IgD-negative memory B cell (primary cell): ENCODE results near the gene DAAM1. TPM values are rescaled to one million over a fixed set of nuclear protein-coding genes. Genes with fewer than 3 reads are reported as not detected.
A peak's percentile ranks its signal among the peaks of the same experiment; 100 is the strongest.

Experiments
- H3K27ac Mint-ChIP-seq, 3 donors: one replicate each; pipeline ENCODE4 v1.8.0; 2020 to 2022; ENCODE audit warnings: mild to moderate bottlenecking in 3 of 3, mixed read lengths in 3 of 3, moderate library complexity in 1 of 3
- H3K27me3 Mint-ChIP-seq: one replicate; pipeline ENCODE4 v1.8.0; 2021; ENCODE audit warnings: mixed read lengths
- H3K36me3 Mint-ChIP-seq: one replicate; pipeline ENCODE4 v1.8.0; 2020; ENCODE audit warnings: mild to moderate bottlenecking, mixed read lengths
- H3K4me1 Mint-ChIP-seq, 3 donors: one replicate each; pipeline ENCODE4 v1.8.0; 2020 to 2022; ENCODE audit warnings: mixed read lengths in 3 of 3, mild to moderate bottlenecking in 1 of 3
- H3K4me3 Mint-ChIP-seq, 4 donors: one replicate each; pipeline ENCODE4 v1.8.0; 2020 to 2022; ENCODE audit warnings: mild to moderate bottlenecking in 4 of 4, mixed read lengths in 4 of 4, moderate library complexity in 3 of 4
- H3K9me3 Mint-ChIP-seq, 3 donors: one replicate each; pipeline ENCODE4 v1.8.0; 2020 to 2021; ENCODE audit warnings: mixed read lengths in 3 of 3, mild to moderate bottlenecking in 1 of 3
- polyA plus RNA-seq: library from polyadenylated mRNA; unstranded; fragments of 300-500 nt; fragmentation: Illumina TruSeq; gene quantifications from one replicate; pipeline ENCODE4 v1.2.3, GENCODE V29; 2021

DAAM1 gene
- polyA plus RNA-seq, 1 donor from 2014 or later, result 42.2 TPM

GRCh38 chr14:59359431-59360124 lies 171.1 kb downstream of the DAAM1 start:
- Mint-ChIP-seq H3K4me3 (peak overlapping the region; percentile 54 to 89 (median 66)), H3K27ac (peak overlapping the region in 2 of 3 donors; percentile 59 to 71), H3K4me1 (peaks cover 56 to 79% (median 76%) of the 10 kb centered on the region in 3 donors), H3K9me3 (no peaks in the 10 kb centered on the region), H3K27me3 (no peaks in the 10 kb centered on the region), H3K36me3 (peaks cover 11% of the 10 kb centered on the region)

GRCh38 chr14:59360233-59360632 lies 171.8 kb downstream of the DAAM1 start:
- H3K27me3 Mint-ChIP-seq, result no peaks in the 10 kb centered on the region
- no peaks in the 10 kb centered on the region for H3K9me3 Mint-ChIP-seq
- H3K36me3 Mint-ChIP-seq, result peaks cover 16% of the 10 kb centered on the region
- H3K4me1 Mint-ChIP-seq, result peaks cover 52 to 75% (median 72%) of the 10 kb centered on the region in 3 donors
- peak overlapping the region; percentile 54 to 89 (median 70) for H3K4me3 Mint-ChIP-seq
- H3K27ac Mint-ChIP-seq, result peak overlapping the region in 1 of 3 donors; percentile 71

- Mint-ChIP-seq H3K27ac (peak overlapping the region in 2 of 3 donors; percentile 35 to 71), H3K4me1 (peaks cover 47 to 71% (median 65%) of the 10 kb centered on the region in 3 donors), H3K27me3 (no peaks in the 10 kb centered on the region), H3K4me3 (peak overlapping the region; percentile 16 to 80 (median 74)), H3K9me3 (no peaks in the 10 kb centered on the region), H3K36me3 (peaks cover 17% of the 10 kb centered on the region)
Observed at GRCh38 chr14:59360923-59361794, 172.7 kb downstream of the DAAM1 start.

GRCh38 chr14:59362513-59362912 lies 174.0 kb downstream of the DAAM1 start:
- H3K27me3 Mint-ChIP-seq, result no peaks in the 10 kb centered on the region
- peak overlapping the region in 1 of 3 donors; percentile 23 for H3K27ac Mint-ChIP-seq
- H3K36me3 Mint-ChIP-seq, result peaks cover 20% of the 10 kb centered on the region
- no peaks in the 10 kb centered on the region for H3K9me3 Mint-ChIP-seq
- peak overlapping the region in 2 of 4 donors; percentile 8 to 18 for H3K4me3 Mint-ChIP-seq
- H3K4me1 Mint-ChIP-seq, result peaks cover 34 to 58% (median 52%) of the 10 kb centered on the region in 3 donors

- peaks cover 24 to 51% (median 43%) of the 10 kb centered on the region in 3 donors for H3K4me1 Mint-ChIP-seq
- H3K9me3 Mint-ChIP-seq, result no peaks in the 10 kb centered on the region
- no peaks in the 10 kb centered on the region for H3K27me3 Mint-ChIP-seq
- no peak overlapping the region for H3K27ac Mint-ChIP-seq
- peaks cover 20% of the 10 kb centered on the region for H3K36me3 Mint-ChIP-seq
- H3K4me3 Mint-ChIP-seq, result peak overlapping the region in 1 of 4 donors; percentile 72
Observed at GRCh38 chr14:59363531-59364226, 175.2 kb downstream of the DAAM1 start.

- peak overlapping the region in 1 of 3 donors; percentile 35 for H3K27ac Mint-ChIP-seq
- H3K4me3 Mint-ChIP-seq, result no peak overlapping the region
- H3K9me3 Mint-ChIP-seq, result no peaks in the 10 kb centered on the region
- H3K4me1 Mint-ChIP-seq, result peaks cover 0 to 4% (median 1%) of the 10 kb centered on the region in 3 donors
- peaks cover 9% of the 10 kb centered on the region for H3K36me3 Mint-ChIP-seq
- no peaks in the 10 kb centered on the region for H3K27me3 Mint-ChIP-seq
Observed at GRCh38 chr14:59370158-59370742, 181.8 kb downstream of the DAAM1 start.

- Mint-ChIP-seq H3K36me3 (peaks cover 9% of the 10 kb centered on the region), H3K27ac (no peak overlapping the region), H3K9me3 (peaks cover 0 to 2% (median 0%) of the 10 kb centered on the region in 3 donors), H3K27me3 (no peaks in the 10 kb centered on the region), H3K4me3 (no peak overlapping the region), H3K4me1 (peaks cover 0 to 6% (median 1%) of the 10 kb centered on the region in 3 donors)
Observed at GRCh38 chr14:59371771-59372170, 183.3 kb downstream of the DAAM1 start.

- no peak overlapping the region for H3K4me3 Mint-ChIP-seq
- H3K4me1 Mint-ChIP-seq, result peaks cover 0 to 6% (median 1%) of the 10 kb centered on the region in 3 donors
Observed at GRCh38 chr14:59374048-59374447, 185.6 kb downstream of the DAAM1 start.

GRCh38 chr14:59376686-59377085 lies 188.2 kb downstream of the DAAM1 start:
- Mint-ChIP-seq H3K27me3 (no peaks in the 10 kb centered on the region), H3K27ac (no peak overlapping the region), H3K4me3 (no peak overlapping the region)

More at GRCh38 chr14:59374048-59374447, 185.6 kb downstream of the DAAM1 start:
- Mint-ChIP-seq H3K9me3 (peaks cover 0 to 2% (median 0%) of the 10 kb centered on the region in 3 donors), H3K27me3 (no peaks in the 10 kb centered on the region), H3K36me3 (peaks cover 6% of the 10 kb centered on the region), H3K27ac (no peak overlapping the region)

GRCh38 chr14:59377491-59377890 lies 189.0 kb downstream of the DAAM1 start:
- H3K27ac Mint-ChIP-seq, result no peak overlapping the region
- H3K4me1 Mint-ChIP-seq, result peaks cover 0 to 4% (median 0%) of the 10 kb centered on the region in 3 donors
- peaks cover 0 to 6% (median 2%) of the 10 kb centered on the region in 3 donors for H3K9me3 Mint-ChIP-seq
- H3K27me3 Mint-ChIP-seq, result no peaks in the 10 kb centered on the region
- H3K4me3 Mint-ChIP-seq, result no peak overlapping the region
- H3K36me3 Mint-ChIP-seq, result peaks cover 6% of the 10 kb centered on the region

More at GRCh38 chr14:59376686-59377085, 188.2 kb downstream of the DAAM1 start:
- Mint-ChIP-seq H3K4me1 (peaks cover 0 to 4% (median 0%) of the 10 kb centered on the region in 3 donors), H3K9me3 (peaks cover 0 to 2% (median 2%) of the 10 kb centered on the region in 3 donors), H3K36me3 (peaks cover 6% of the 10 kb centered on the region)

GRCh38 chr14:59377991-59378601 lies 189.6 kb downstream of the DAAM1 start:
- Mint-ChIP-seq H3K9me3 (peaks cover 4 to 9% (median 6%) of the 10 kb centered on the region in 3 donors), H3K27ac (no peak overlapping the region), H3K4me1 (peaks cover 0 to 4% (median 0%) of the 10 kb centered on the region in 3 donors), H3K27me3 (peaks cover under 1% of the 10 kb centered on the region), H3K4me3 (peak overlapping the region in 1 of 4 donors; percentile 31), H3K36me3 (peaks cover 6% of the 10 kb centered on the region)

- Mint-ChIP-seq H3K27ac (no peak overlapping the region), H3K27me3 (no peaks in the 10 kb centered on the region), H3K4me3 (no peak overlapping the region), H3K36me3 (no peaks in the 10 kb centered on the region), H3K9me3 (peaks cover 0 to 18% (median 9%) of the 10 kb centered on the region in 3 donors), H3K4me1 (no peaks in the 10 kb centered on the region)
Observed at GRCh38 chr14:59389936-59390335, 201.5 kb downstream of the DAAM1 start.

- no peak overlapping the region for H3K27ac Mint-ChIP-seq
- peaks cover 0 to 11% (median 6%) of the 10 kb centered on the region in 3 donors for H3K9me3 Mint-ChIP-seq
- H3K4me1 Mint-ChIP-seq, result no peaks in the 10 kb centered on the region
- peaks cover 5% of the 10 kb centered on the region for H3K36me3 Mint-ChIP-seq
- H3K4me3 Mint-ChIP-seq, result no peak overlapping the region
- no peaks in the 10 kb centered on the region for H3K27me3 Mint-ChIP-seq
Observed at GRCh38 chr14:59391388-59391787, 202.9 kb downstream of the DAAM1 start.

- peaks cover 0 to 7% (median 3%) of the 10 kb centered on the region in 3 donors for H3K9me3 Mint-ChIP-seq
- no peak overlapping the region for H3K27ac Mint-ChIP-seq
- H3K36me3 Mint-ChIP-seq, result peaks cover 5% of the 10 kb centered on the region
- peaks cover 3 to 7% (median 7%) of the 10 kb centered on the region in 3 donors for H3K4me1 Mint-ChIP-seq
- no peaks in the 10 kb centered on the region for H3K27me3 Mint-ChIP-seq
- H3K4me3 Mint-ChIP-seq, result no peak overlapping the region
Observed at GRCh38 chr14:59394268-59394667, 205.8 kb downstream of the DAAM1 start.
